NT2/D1 (cell line): Measurements from ENCODE around the gene SSMEM1.

Experiments
- DNase-seq: peaks from one replicate; pipeline ENCODE4 v3.0.0-alpha.2; 2011; ENCODE audit warnings: low read depth, low spot score
- H3K27me3 ChIP-seq: 2 replicates; pipeline ENCODE4 v1.6.0; 2011; ENCODE audit warnings: mild to moderate bottlenecking; ENCODE audit not compliant: insufficient read length, insufficient read depth
- H3K36me3 ChIP-seq: 2 replicates; pipeline ENCODE4 v1.6.1; 2011; ENCODE audit warnings: mild to moderate bottlenecking, low read length, mixed read lengths; ENCODE audit not compliant: insufficient read depth, insufficient read length
- H3K4me1 ChIP-seq: 2 replicates; pipeline ENCODE4 v1.5.1; 2011; ENCODE audit not compliant: insufficient read depth, insufficient read length
- H3K4me3 ChIP-seq: 2 replicates; pipeline ENCODE4 v1.5.1; 2011; ENCODE audit warnings: low read depth; ENCODE audit not compliant: insufficient read length
- H3K9ac ChIP-seq: 2 replicates; pipeline ENCODE4 v1.6.0; 2011; ENCODE audit warnings: low read depth; ENCODE audit not compliant: insufficient read length
- H3K9me3 ChIP-seq: 2 replicates; pipeline ENCODE4 v1.5.1; 2011; ENCODE audit warnings: mild to moderate bottlenecking, low read length; ENCODE audit not compliant: insufficient read depth
- SUZ12 ChIP-seq: IDR thresholded peaks from 2 replicates; pipeline ENCODE4 v1.6.1; 2011; ENCODE audit not compliant: insufficient read length, insufficient read depth; ENCODE audit errors: extremely low read depth
- YY1 ChIP-seq: IDR thresholded peaks from 2 replicates; pipeline ENCODE4 v1.6.1; 2011; ENCODE audit not compliant: insufficient read length, insufficient read depth
- ZNF274 ChIP-seq: IDR thresholded peaks from 2 replicates; pipeline ENCODE4 v1.6.1; 2011; ENCODE audit warnings: mild to moderate bottlenecking, low read depth, low read length

SSMEM1 gene

DNA sequence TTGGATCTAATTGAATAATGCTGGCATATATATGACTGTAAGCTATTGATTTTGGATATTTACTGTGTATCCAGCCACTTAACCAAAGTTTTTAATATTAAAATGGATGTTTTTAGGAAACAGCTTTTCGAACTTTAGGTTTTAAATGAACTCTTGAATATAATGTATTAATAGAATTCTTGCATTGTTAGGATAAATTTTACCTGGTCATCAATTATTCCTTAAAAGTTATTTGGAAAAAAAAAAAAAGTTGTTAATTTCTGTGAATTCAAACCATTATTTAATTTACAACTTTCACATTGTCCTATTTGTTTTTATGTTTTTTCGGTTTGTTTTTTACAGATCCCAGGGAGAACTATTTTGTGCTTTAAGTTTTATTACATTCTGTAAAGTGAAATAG is 12.3 kb upstream of the SSMEM1 start:
- Histone ChIP-seq H3K4me1 (no peaks in the 10 kb centered on the region), H3K27me3 (no peaks in the 10 kb centered on the region), H3K9me3 (no peaks in the 10 kb centered on the region), H3K36me3 (peaks cover 58% of the 10 kb centered on the region), H3K9ac (no peak overlapping the region), H3K4me3 (no peak overlapping the region)
- no peak for TF ChIP-seq ZNF274
- no peak for TF ChIP-seq YY1
- no peak for TF ChIP-seq SUZ12
- no peak for DNase-seq

DNA sequence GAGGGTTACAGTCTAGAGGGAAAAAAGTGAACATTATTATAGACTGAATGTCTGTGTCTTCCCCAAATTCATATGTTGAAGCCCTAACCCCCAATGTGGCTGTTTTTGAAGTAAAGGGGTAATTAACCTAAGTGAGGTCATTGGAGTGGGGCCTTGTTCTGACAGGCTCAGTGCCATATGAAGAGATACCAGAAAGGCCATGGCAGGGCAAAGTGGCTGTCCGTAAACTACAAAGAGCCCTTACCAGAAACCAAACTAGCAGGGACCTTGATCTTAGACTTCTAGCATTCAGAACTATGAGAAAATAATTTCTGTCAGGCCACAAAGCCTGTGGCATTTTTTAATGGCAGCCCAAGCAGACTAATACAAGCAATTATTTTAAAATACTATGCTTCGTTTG is 11.2 kb upstream of the SSMEM1 start:
- TF ChIP-seq ZNF274 = no peak
- no peak for TF ChIP-seq YY1
- Histone ChIP-seq H3K36me3 (peaks cover 65% of the 10 kb centered on the region), H3K4me1 (no peaks in the 10 kb centered on the region), H3K4me3 (no peak overlapping the region), H3K9me3 (no peaks in the 10 kb centered on the region), H3K9ac (no peak overlapping the region), H3K27me3 (no peaks in the 10 kb centered on the region)
- no peak for DNase-seq

DNA sequence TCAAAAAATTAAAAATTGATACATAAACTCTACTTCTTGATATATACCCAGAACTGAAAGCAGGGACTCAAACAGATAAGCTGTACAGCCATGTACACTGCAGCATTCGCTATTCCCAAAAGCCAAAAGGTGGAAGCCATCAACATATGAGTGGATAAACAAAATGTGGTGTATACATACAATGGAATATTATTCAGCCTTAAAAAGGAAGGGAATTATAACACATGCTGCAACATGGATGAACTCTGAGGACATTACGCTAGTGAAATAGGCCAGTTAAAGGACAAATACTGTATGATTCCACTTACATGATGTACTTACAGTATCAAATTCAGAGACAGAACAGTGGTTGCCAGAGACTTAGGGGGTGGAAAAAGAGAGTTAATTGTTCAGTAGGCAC is 10.6 kb upstream of the SSMEM1 start:
- Histone ChIP-seq H3K27me3 (no peaks in the 10 kb centered on the region), H3K4me3 (no peak overlapping the region), H3K9me3 (no peaks in the 10 kb centered on the region), H3K36me3 (peaks cover 69% of the 10 kb centered on the region), H3K4me1 (no peaks in the 10 kb centered on the region), H3K9ac (no peak overlapping the region)
- DNase-seq = no peak
- TF ChIP-seq YY1 = no peak
- TF ChIP-seq ZNF274 = no peak
- no peak for TF ChIP-seq SUZ12

DNA sequence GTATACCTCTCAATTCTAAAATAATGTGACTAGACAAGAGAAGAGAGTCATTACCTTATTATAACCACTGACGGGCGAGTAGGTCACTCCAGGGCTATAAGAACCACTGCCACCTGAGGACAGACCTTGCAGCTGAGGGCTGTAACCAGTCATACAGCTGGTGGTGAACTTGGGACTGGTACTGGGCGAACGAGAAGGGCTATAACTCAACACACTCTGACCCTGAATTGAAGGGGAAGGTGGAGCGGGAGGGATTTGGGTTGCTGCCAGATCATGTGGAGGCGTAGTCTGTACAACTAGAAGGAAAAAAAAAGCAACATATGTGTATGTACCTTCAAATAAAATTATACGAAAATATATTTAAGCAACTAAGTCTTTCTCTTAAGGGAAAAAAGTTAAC is 5.9 kb upstream of the SSMEM1 start:
- Histone ChIP-seq H3K36me3 (peaks cover 61% of the 10 kb centered on the region), H3K9ac (no peak overlapping the region), H3K4me1 (no peaks in the 10 kb centered on the region), H3K4me3 (no peak overlapping the region), H3K27me3 (no peaks in the 10 kb centered on the region), H3K9me3 (no peaks in the 10 kb centered on the region)
- DNase-seq = no peak
- no peak for TF ChIP-seq SUZ12
- no peak for TF ChIP-seq ZNF274
- no peak for TF ChIP-seq YY1

DNA sequence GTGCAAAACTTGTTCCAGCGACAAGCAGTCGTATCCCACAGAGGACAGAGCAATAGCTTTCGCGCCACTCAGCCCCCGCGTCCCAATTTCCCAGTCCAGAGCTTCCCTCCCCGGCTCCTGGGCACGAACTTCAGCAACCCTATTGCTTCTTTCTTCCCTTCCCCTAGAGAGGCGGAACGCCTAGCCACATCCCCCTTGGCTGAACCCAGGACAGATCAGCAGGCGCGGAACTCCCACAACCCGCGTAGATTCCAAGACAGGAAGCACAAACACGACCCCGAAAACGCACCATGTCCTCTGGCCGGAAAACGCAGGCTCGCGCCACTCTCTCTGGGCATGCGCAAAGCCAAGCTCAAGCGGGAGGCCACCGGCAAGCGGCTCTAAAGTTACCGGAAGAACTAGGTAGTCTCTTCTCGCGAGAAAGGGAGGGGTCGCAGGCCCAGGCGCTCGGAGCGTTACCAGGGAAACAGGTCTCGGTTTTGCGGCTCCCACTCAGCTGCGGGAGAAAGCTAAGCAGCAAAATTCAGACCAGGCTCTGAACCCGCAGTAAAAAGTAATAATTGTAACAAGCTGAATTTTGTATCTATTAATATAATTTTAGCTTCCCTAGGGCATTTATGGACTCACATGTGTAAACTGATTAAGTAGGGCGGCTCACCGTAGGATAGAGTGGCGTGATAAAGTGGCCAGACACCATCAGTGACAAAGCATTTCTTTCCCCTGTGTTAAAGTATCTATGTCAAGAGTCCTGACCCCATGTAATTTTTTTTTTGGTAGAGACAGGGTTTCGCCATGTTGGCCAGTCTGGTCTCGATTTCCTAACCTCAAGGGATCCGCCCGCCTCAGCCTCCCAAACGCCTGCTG is 2.3 kb upstream of the SSMEM1 start, which contains the start of gene TMEM209:
Gene TMEM209 (minus strand): TSS at position 323 of the 864 bp plus-strand sequence. CDS start 31 bp downstream, at position 292.
- Histone ChIP-seq H3K36me3 (peaks cover 36% of the 10 kb centered on the region), H3K4me3 (peak within 1 kb of the TSS; percentile 88), H3K4me1 (no peaks in the 10 kb centered on the region), H3K9ac (peak within 1 kb of the TSS; percentile 96), H3K9me3 (no peaks in the 10 kb centered on the region), H3K27me3 (no peaks in the 10 kb centered on the region)
- DNase-seq = peak; percentile 97
- TF ChIP-seq YY1 (no peak), ZNF274 (no peak), SUZ12 (no peak)

GRCh38 chr7:130207033-130207432 is 627 bp upstream of the SSMEM1 start:
- Histone ChIP-seq H3K36me3 (peaks cover 20% of the 10 kb centered on the region), H3K4me1 (no peaks in the 10 kb centered on the region), H3K27me3 (no peaks in the 10 kb centered on the region), H3K9me3 (no peaks in the 10 kb centered on the region), H3K4me3 (no peak overlapping the region), H3K9ac (no peak overlapping the region)
- TF ChIP-seq SUZ12 (no peak), ZNF274 (no peak), YY1 (no peak)
- DNase-seq = no peak

GRCh38 chr7:130208516-130208915 is 856 bp downstream of the SSMEM1 start:
- H3K4me1 ChIP-seq = no peaks in the 10 kb centered on the region
- no peaks in the 10 kb centered on the region for H3K27me3 ChIP-seq
- H3K36me3 ChIP-seq = peaks cover 5% of the 10 kb centered on the region
- no peak for DNase-seq
- TF ChIP-seq ZNF274 (no peak), YY1 (no peak), SUZ12 (no peak)
- H3K9ac ChIP-seq = no peak overlapping the region
- no peaks in the 10 kb centered on the region for H3K9me3 ChIP-seq
- no peak overlapping the region for H3K4me3 ChIP-seq
